Measurements from ENCODE around the gene DNAJC11.

The DNAJC11 gene

DNA sequence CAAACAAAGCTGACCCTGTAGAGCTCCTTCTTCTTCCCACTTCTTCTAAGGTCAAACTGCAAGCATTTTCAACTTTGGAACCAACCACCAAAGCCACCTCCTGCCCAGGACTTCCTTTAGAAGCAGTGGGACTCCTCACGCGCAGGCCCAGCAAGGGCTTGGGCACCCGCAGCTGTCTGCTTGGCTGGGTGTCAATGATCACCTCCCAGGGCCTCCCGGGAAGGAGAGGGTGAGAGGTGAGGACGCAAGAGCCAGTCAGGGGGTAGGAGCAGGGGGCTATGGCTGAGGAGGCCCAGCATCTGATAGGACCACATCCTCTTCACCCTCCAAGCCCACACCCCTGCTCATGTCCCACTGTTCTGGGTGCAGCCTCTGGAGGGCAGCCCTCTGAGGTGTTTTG, 109.2 kb downstream of the DNAJC11 start:
- H3K36me3 ChIP-seq, result peaks cover 34% of the 10 kb centered on the region
- DNase-seq, result no peak
- H3K9me3 ChIP-seq, result no peaks in the 10 kb centered on the region
- TF ChIP-seq, protein P1, sequence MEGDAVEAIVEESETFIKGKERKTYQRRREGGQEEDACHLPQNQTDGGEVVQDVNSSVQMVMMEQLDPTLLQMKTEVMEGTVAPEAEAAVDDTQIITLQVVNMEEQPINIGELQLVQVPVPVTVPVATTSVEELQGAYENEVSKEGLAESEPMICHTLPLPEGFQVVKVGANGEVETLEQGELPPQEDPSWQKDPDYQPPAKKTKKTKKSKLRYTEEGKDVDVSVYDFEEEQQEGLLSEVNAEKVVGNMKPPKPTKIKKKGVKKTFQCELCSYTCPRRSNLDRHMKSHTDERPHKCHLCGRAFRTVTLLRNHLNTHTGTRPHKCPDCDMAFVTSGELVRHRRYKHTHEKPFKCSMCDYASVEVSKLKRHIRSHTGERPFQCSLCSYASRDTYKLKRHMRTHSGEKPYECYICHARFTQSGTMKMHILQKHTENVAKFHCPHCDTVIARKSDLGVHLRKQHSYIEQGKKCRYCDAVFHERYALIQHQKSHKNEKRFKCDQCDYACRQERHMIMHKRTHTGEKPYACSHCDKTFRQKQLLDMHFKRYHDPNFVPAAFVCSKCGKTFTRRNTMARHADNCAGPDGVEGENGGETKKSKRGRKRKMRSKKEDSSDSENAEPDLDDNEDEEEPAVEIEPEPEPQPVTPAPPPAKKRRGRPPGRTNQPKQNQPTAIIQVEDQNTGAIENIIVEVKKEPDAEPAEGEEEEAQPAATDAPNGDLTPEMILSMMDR (IDR thresholded peaks at IDR 0.05; ENCODE audit: low read depth, low read length), result no peak
- no peaks in the 10 kb centered on the region for H3K4me1 ChIP-seq
- no peaks in the 10 kb centered on the region for H3K27me3 ChIP-seq
- H3K4me3 ChIP-seq (ENCODE audit: low read depth, low read length), result no peak overlapping the region

DNA sequence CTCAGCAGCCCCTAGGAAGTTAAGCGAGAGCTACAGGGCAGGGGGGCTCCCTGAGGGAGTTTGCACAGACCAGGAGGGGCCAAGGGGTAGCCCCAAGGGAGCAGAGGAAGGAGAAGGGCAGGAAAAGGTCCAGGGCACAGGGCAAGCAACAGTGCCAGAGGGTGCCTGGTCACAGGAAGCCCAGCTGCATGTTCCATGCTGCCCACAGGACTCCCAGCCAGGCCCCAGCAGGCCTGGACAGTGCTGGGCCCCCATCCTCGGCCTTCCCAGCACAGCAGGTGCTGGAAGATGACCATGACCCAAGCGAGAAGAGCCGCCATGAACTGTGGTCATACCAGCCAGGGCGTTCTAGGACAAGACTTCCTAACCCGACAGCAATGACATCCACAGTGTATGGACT, 110.0 kb downstream of the DNAJC11 start:
- H3K36me3 ChIP-seq, result peaks cover 34% of the 10 kb centered on the region
- H3K9me3 ChIP-seq, result no peaks in the 10 kb centered on the region
- H3K4me3 ChIP-seq (ENCODE audit: low read depth, low read length), result no peak overlapping the region
- H3K27me3 ChIP-seq, result no peaks in the 10 kb centered on the region
- no peak for DNase-seq
- H3K4me1 ChIP-seq, result no peaks in the 10 kb centered on the region
- TF ChIP-seq, protein P1 (IDR thresholded peaks at IDR 0.05; ENCODE audit: low read depth, low read length), result no peak

DNA sequence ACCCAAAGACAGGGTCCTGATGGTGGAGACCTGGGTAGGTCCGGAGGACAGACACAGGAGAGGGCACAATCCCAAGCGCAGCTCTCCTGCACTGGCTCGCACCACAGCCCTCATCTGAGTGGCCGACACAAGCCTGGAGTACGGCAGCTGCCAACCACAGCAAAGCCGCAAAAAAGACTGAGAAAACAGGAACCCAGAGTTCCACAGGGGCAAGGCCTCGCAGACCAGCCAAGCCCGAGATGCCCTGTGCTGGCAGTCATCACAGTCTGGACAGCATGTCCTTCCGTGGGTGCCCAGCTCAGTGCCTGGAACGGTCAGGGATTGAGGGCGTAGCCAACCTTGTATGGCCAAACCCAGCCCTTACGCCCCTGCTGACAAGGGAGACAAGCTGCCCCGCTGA, 110.4 kb downstream of the DNAJC11 start:
- TF ChIP-seq, protein P1 (IDR thresholded peaks at IDR 0.05; ENCODE audit: low read depth, low read length), result no peak
- Histone ChIP-seq H3K4me3 (ENCODE audit: low read depth, low read length) (no peak overlapping the region), H3K36me3 (peaks cover 31% of the 10 kb centered on the region), H3K9me3 (no peaks in the 10 kb centered on the region), H3K4me1 (no peaks in the 10 kb centered on the region), H3K27me3 (no peaks in the 10 kb centered on the region)
- DNase-seq, result no peak

DNA sequence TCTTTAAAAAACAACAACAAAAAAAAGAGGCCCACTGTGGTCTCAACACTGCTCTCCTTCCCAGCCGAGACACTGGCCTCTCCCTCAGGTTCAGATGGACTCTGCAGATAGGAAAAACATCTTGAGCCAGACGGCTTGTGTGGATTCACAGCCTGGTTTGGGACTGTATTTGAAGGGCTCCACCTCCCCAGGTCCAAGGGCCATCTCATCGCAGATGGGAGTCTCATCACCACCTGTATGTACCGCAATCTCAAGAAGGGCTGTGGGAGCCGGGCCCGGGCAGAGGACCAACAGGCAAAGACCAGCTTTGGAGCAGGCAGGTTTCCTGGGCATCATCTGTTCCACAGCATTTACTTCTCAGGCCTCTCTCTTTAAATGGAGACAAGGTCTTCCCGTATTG, 111.6 kb downstream of the DNAJC11 start:
- Histone ChIP-seq H3K27me3 (no peaks in the 10 kb centered on the region), H3K4me3 (ENCODE audit: low read depth, low read length) (no peak overlapping the region), H3K9me3 (no peaks in the 10 kb centered on the region), H3K4me1 (no peaks in the 10 kb centered on the region), H3K36me3 (peaks cover 19% of the 10 kb centered on the region)
- TF ChIP-seq, protein P1 (IDR thresholded peaks at IDR 0.05; ENCODE audit: low read depth, low read length), result no peak
- DNase-seq, result no peak

DNA sequence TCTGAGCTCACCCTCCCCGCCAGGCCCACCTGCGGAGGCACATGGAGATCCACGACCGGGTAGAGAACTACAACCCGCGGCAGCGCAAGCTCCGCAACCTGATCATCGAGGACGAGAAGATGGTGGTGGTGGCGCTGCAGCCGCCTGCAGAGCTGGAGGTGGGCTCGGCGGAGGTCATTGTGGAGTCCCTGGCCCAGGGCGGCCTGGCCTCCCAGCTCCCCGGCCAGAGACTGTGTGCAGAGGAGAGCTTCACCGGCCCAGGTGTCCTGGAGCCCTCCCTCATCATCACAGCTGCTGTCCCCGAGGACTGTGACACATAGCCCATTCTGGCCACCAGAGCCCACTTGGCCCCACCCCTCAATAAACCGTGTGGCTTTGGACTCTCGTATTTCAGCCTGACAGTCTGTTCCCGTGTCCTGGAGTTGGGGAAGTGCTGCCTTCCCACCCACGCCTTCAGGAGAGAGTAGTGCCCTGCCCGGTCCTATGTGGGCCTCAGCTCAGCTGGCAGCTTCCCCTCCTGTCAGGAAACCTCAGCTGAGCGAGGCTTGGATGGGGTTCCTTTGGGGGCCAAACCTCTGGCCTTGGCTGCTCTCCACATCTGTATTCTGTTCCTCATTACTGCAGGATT, 112.6 kb downstream of the DNAJC11 start:
- no peaks in the 10 kb centered on the region for H3K4me1 ChIP-seq
- no peaks in the 10 kb centered on the region for H3K27me3 ChIP-seq
- DNase-seq, result no peak
- no peak overlapping the region for H3K4me3 ChIP-seq (ENCODE audit: low read depth, low read length)
- no peaks in the 10 kb centered on the region for H3K9me3 ChIP-seq
- peaks cover 16% of the 10 kb centered on the region for H3K36me3 ChIP-seq
- TF ChIP-seq, protein P1 (IDR thresholded peaks at IDR 0.05; ENCODE audit: low read depth, low read length), result no peak

DNA sequence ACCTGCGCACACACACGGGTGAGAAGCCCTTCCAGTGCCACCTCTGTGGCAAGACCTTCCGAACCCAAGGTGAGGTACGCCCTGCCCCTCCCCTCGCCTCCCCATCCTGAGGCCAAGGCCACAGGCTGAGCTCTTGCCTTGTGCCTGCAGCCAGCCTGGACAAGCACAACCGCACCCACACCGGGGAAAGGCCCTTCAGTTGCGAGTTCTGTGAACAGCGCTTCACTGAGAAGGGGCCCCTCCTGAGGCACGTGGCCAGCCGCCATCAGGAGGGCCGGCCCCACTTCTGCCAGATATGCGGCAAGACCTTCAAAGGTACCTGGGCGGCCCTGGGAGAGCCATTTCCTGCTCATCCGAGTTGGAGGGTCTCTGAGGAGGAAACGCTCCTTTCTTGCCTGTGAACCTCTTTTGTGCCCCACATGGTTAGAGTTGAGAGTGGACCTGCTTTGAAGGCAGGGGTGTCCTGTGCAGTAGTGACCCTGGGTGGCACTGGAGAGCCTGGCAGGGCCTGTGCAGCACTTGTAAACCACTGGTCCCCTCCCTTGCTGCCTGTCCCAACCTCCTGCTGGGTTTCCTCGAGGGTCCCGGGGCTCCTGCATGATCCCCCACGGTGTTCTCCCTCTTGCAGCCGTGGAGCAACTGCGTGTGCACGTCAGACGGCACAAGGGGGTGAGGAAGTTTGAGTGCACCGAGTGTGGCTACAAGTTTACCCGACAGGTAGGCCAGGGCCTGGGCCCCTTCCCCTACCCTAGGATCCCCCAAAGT, 113.3 kb downstream of the DNAJC11 start:
- TF ChIP-seq, protein P1 (IDR thresholded peaks at IDR 0.05; ENCODE audit: low read depth, low read length), result no peak
- Histone ChIP-seq H3K27me3 (no peaks in the 10 kb centered on the region), H3K4me1 (no peaks in the 10 kb centered on the region), H3K9me3 (no peaks in the 10 kb centered on the region), H3K4me3 (ENCODE audit: low read depth, low read length) (no peak overlapping the region), H3K36me3 (peaks cover 10% of the 10 kb centered on the region)
- no peak for DNase-seq

Data from BE2C (cell line).